Jurkat, Clone E6-1 (cell line): ENCODE results near the gene JUP.
A peak's percentile ranks its signal among the peaks of the same experiment; 100 is the strongest.

ENCODE experiments used
- DNase-seq: peaks from one replicate; pipeline ENCODE4 v3.0.0-alpha.2; 2011; ENCODE audit warnings: low read depth, low spot score
- H3K4me3 ChIP-seq: 2 replicates; pipeline ENCODE4 v1.5.1; 2011; ENCODE audit warnings: mild to moderate bottlenecking, low read length, control low read depth, moderate library complexity

JUP gene

DNA sequence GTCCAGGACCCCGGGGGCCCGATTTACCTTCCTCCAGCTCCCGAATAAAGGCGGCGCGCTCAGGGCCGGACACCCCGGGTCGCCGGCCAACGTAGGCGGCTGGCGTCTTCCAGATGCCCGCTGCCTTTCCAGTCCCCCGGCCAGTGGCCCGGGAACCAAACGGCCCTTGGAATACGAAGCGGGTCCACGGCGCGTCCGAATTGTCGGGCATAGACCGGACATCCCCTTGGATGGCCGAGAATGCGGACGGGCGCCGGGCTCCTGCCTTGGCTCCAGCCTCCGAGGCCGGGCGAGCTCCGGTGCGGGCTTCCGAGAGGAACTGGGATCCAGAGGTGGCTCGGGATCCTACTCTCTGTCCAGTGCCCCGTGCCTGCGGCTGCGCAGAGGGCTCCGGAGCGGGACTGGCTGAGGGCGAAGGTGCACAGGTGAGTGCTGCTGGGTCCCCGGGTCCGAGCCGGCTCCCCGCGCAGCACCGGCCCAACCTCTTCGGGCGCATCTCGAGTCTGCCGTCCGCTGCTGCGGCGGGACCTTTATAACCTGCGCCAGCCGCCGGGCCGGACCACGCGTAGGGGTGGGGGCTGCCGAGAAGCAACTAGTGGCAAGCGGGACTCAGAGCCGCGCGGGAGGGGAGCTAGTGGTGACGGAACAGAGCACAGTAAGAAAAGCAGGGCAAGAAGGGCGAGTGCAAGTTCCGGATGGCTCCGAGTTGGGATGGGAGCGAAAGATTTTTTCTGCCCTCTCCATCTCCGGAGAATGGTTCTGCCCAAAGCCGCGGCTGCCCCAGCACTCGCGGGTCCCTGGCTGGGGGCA is 52.2 kb downstream of the JUP start, which contains the start of gene HAP1:
TSS of gene HAP1 (minus strand) at position 505 of the 810 bp plus-strand sequence. CDS start at position 496, 9 bp downstream.
- no peak for DNase-seq
- no peak within 1 kb of the TSS for H3K4me3 ChIP-seq

DNA sequence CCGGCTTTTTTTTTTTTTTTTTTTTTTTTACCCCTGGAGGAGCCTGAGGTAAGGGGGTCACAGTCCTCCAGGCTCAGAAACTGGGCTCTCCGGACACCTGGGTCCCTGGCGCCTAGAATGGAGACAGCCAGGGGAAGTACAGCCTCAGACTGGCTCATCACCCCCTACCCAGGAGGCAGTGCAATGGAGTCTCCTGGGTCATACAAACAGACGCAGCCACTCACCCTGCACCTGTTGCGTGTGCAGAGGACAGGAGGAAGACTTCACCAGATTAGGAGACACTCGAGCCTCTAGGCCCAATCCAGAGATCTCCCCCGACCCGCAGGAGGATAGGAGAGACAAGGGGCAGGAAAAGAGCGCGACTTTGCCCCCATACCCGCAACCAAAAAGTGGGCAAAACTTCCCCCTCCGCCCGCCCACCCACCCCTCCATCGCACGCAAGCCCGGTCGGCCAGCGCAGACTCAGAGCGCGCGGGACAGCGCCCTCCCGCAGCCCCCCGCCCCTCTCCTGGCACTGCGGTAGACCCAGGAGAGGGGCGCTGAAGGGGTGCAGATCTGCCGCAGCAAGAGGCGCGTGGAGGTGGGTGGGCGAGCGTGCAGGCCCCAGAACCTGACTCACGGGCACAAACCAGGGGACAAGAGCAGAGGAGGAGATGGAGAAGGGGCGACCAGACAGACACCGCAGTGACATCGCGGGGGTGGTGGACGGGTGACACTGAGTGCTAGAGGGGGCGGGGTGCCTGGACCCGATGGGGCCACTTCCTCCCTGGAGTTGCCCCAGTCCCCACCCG is 53.0 kb downstream of the JUP start:
- H3K4me3 ChIP-seq, result no peak overlapping the region
- no peak for DNase-seq

- H3K4me3 ChIP-seq, result no peak overlapping the region
- no peak for DNase-seq
These were observed 54.7 kb downstream of the JUP start for GRCh38 chr17:41731836-41732235.

DNA sequence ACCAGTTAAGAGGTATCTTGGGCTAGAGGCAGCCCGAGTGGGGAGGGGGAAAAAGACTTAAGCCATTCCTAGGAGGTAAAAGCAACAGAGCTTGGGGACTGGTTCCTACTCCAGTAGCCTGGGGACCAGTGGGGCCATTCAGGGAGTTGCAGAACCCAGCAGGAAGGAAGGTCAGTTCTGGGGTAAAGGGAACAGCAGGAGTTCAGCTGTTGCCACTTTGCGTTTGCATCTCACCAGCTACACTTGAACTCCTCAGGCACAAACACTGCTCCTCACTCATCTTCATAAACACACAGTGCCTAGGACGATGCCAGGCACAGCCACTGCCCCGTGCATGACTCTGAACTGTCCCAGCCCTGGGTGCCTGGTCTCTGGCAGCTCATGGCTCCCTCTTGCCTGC is 56.0 kb downstream of the JUP start:
- H3K4me3 ChIP-seq, result no peak overlapping the region
- DNase-seq, result no peak

GRCh38 chr17:41728056-41728455 is 58.5 kb downstream of the JUP start:
- no peak overlapping the region for H3K4me3 ChIP-seq
- no peak for DNase-seq

GRCh38 chr17:41725134-41725533 is 61.4 kb downstream of the JUP start:
- H3K4me3 ChIP-seq, result no peak overlapping the region
- no peak for DNase-seq

DNA sequence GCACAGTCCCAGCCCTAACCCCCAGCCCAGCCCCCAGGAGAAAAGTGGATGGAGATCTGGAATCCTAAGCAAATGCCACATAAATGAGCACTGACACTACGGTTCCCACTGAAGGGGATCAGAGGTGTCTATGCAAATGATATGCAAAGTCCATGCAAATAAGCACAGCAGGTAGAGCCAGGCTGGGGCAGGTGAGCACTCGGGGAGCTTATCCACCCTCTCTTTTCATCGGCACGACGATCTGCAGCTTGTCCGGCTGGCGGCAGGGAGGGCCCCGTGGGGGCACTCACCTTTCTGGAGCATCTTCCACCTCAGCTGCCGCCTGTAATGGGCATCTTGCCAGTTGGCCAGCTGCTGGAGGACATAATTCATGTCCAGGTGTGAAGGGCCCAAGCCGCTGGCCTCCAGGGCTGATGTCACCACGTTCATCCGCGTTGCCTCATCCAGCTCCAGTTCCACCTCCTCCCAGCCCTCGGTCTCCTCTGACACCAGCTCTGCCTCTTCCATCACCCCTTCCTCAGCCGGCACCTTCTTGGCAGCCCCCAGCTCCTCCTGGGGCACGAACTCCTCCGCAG is 61.9 kb downstream of the JUP start:
- DNase-seq, result no peak
- no peak overlapping the region for H3K4me3 ChIP-seq

DNA sequence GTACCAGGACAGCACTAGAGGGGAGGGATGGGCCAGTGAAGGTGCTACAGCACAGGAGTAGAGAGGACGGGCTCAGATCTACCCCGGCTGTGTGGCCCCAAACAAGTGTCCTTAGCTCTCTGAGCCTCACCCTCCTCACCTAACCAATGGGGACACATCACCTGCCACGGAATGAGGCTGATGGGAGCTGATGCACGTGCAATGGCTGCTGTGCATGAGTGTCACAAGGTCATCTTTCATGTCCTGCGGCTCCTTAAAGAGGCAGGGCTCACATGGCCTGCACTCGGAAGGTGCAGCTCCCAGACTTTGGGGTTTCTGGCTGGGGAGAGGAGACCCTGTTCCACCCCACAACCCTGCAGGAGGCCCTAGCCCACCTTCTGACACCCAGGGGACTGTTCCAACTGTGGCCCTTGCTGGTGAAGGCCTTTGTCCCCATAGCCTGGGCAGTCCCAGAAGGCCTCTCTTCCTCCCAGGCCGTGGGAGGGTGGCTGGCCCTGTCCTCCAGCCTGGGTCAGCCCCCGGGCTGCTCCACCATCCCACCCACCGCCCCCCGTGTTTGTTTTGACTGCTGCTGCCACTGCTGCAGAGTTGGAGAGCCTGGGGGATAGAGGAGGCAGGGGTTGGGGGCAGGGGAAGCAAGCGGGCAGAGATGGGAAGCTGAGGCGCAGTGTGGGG is 62.6 kb downstream of the JUP start:
- no peak overlapping the region for H3K4me3 ChIP-seq
- no peak for DNase-seq

- no peak overlapping the region for H3K4me3 ChIP-seq
- DNase-seq, result no peak
These were observed 64.3 kb downstream of the JUP start for GRCh38 chr17:41722231-41722630.

- H3K4me3 ChIP-seq, result no peak overlapping the region
- DNase-seq, result no peak
These were observed 68.2 kb downstream of the JUP start for GRCh38 chr17:41718287-41718645.

- peak; percentile 52 for DNase-seq
These were observed 68.9 kb downstream of the JUP start for GRCh38 chr17:41717408-41718286.

GRCh38 chr17:41711669-41712400 is 74.7 kb downstream of the JUP start, which contains the start of gene GAST:
Gene GAST, plus strand, starts transcription at chr17:41712331. Its CDS starts 3,106 bp downstream, at chr17:41715437.
- H3K4me3 ChIP-seq, result no peak within 1 kb of the TSS
- DNase-seq, result no peak

More at GRCh38 chr17:41717408-41718286, 68.9 kb downstream of the JUP start:
- peak overlapping the region; percentile 9; the same call in 1 of the 2 replicates for H3K4me3 ChIP-seq

- H3K4me3 ChIP-seq, result no peak overlapping the region
- no peak for DNase-seq
These were observed 75.9 kb downstream of the JUP start for GRCh38 chr17:41710472-41711090.

- no peak overlapping the region for H3K4me3 ChIP-seq
- DNase-seq, result no peak
These were observed 78.5 kb downstream of the JUP start for GRCh38 chr17:41707803-41708669.

- no peak for DNase-seq
- no peak overlapping the region for H3K4me3 ChIP-seq
These were observed 81.1 kb downstream of the JUP start for GRCh38 chr17:41705271-41705991.
